ENCODE results near the gene LDLRAD4. TPM values are rescaled to one million over a fixed set of nuclear protein-coding genes. Genes with fewer than 3 reads are reported as not detected.
"Not testable (repeated sequence)": the region's sequence is repeated elsewhere in the genome, so short reads cannot be mapped to it uniquely, and the experiment has no call there.

Gene LDLRAD4
- total RNA-seq, 1 experiment from 2014 or later: not detected

- no peak for DNase-seq (ENCODE audit: low read depth)
Observed at GRCh38 chr18:13460946-13461345, 242.4 kb downstream of the LDLRAD4 start.

GRCh38 chr18:13461469-13461868 is 242.9 kb downstream of the LDLRAD4 start:
- DNase-seq (ENCODE audit: low read depth): peak; percentile 37

- DNase-seq (ENCODE audit: low read depth): no peak
Observed at GRCh38 chr18:13461936-13462335, 243.4 kb downstream of the LDLRAD4 start.

- DNase-seq (ENCODE audit: low read depth): no peak
Observed at GRCh38 chr18:13462686-13463085, 244.1 kb downstream of the LDLRAD4 start.

GRCh38 chr18:13463526-13464210 is 245.1 kb downstream of the LDLRAD4 start:
- DNase-seq (ENCODE audit: low read depth): no peak

- DNase-seq (ENCODE audit: low read depth): no peak
Observed at GRCh38 chr18:13464432-13465123, 246.0 kb downstream of the LDLRAD4 start.

GRCh38 chr18:13465124-13465446 is 246.5 kb downstream of the LDLRAD4 start:
- no peak for DNase-seq (ENCODE audit: low read depth)

GRCh38 chr18:13465476-13465875 is 246.9 kb downstream of the LDLRAD4 start:
- no peak for DNase-seq (ENCODE audit: low read depth)

GRCh38 chr18:13470516-13471197 is 252.1 kb downstream of the LDLRAD4 start:
- DNase-seq (ENCODE audit: low read depth): no peak

GRCh38 chr18:13471198-13471845 is 252.8 kb downstream of the LDLRAD4 start:
- no peak for DNase-seq (ENCODE audit: low read depth)

- no peak for DNase-seq (ENCODE audit: low read depth)
Observed at GRCh38 chr18:13471971-13472628, 253.5 kb downstream of the LDLRAD4 start.

GRCh38 chr18:13473751-13474150 is 255.2 kb downstream of the LDLRAD4 start:
- no peak for DNase-seq (ENCODE audit: low read depth)

- no peak for DNase-seq (ENCODE audit: low read depth)
Observed at GRCh38 chr18:13474336-13474735, 255.8 kb downstream of the LDLRAD4 start.

GRCh38 chr18:13474907-13475545 is 256.5 kb downstream of the LDLRAD4 start:
- no peak for DNase-seq (ENCODE audit: low read depth)

GRCh38 chr18:13476312-13476711 is 257.8 kb downstream of the LDLRAD4 start:
- DNase-seq (ENCODE audit: low read depth): not testable (repeated sequence)

- no peak for DNase-seq (ENCODE audit: low read depth)
Observed at GRCh38 chr18:13477147-13477683, 258.7 kb downstream of the LDLRAD4 start.

- DNase-seq (ENCODE audit: low read depth): no peak
Observed at GRCh38 chr18:13480571-13481255, 262.2 kb downstream of the LDLRAD4 start.

GRCh38 chr18:13481331-13481730 is 262.8 kb downstream of the LDLRAD4 start:
- no peak for DNase-seq (ENCODE audit: low read depth)

GRCh38 chr18:13481820-13482617 is 263.5 kb downstream of the LDLRAD4 start:
- DNase-seq (ENCODE audit: low read depth): no peak

GRCh38 chr18:13482618-13482945 is 264.0 kb downstream of the LDLRAD4 start:
- DNase-seq (ENCODE audit: low read depth): no peak
